ENCODE data around the gene GALNT6.

GRCh38 chr12:51371295-51371953 is 19.8 kb downstream of the GALNT6 start:
- TF ChIP-seq CTCF (IDR thresholded peaks at IDR 0.05), result no peak
- no peak for TF ChIP-seq POLR2A (IDR thresholded peaks at IDR 0.05)

All from thyroid gland (tissue), 4 donors.